Suprapubic skin (tissue), 4 donors: ENCODE results near the gene PLCZ1. TPM values are rescaled to one million over a fixed set of nuclear protein-coding genes. Genes with fewer than 3 reads are reported as not detected.

ENCODE experiments used
- DNase-seq, 2 donors: peaks; one replicate each; pipeline ENCODE4 v3.0.0-alpha.2; 2019; ENCODE audit warnings: low spot score in 2 of 2
- H3K27ac ChIP-seq: fragments of 200-600 bp; sonication (generic); one replicate; pipeline ENCODE4 v1.5.1; 2019
- H3K27me3 ChIP-seq: fragments of 200-600 bp; sonication (generic); one replicate; pipeline ENCODE4 v1.5.1; 2019
- H3K36me3 ChIP-seq: fragments of 200-600 bp; sonication (generic); one replicate; pipeline ENCODE4 v1.5.1; 2019
- H3K4me1 ChIP-seq: fragments of 200-600 bp; sonication (generic); one replicate; pipeline ENCODE4 v1.5.1; 2019
- H3K4me3 ChIP-seq: fragments of 200-600 bp; sonication (generic); one replicate; pipeline ENCODE4 v1.5.1; 2019; ENCODE audit warnings: mild to moderate bottlenecking
- H3K9me3 ChIP-seq: fragments of 200-600 bp; sonication (generic); one replicate; pipeline ENCODE4 v1.5.1; 2019
- EP300 ChIP-seq: sonication (generic); formaldehyde crosslinking; IDR thresholded peaks from one replicate; pipeline ENCODE4 v1.6.1; 2017; ENCODE audit warnings: antibody characterized with exemption
- POLR2A ChIP-seq, 2 donors: fragments of 450-650 bp; IDR thresholded peaks; one replicate each; pipeline ENCODE4 v1.6.1; 2017; ENCODE audit warnings: antibody characterized with exemption in 2 of 2, mild to moderate bottlenecking in 2 of 2, moderate library complexity in 2 of 2
- POLR2AphosphoS5 ChIP-seq, 3 donors: sonication (generic); formaldehyde crosslinking; IDR thresholded peaks; one replicate each; pipeline ENCODE4 v1.6.1; 2017; ENCODE audit warnings: antibody characterized with exemption in 3 of 3
- WGBS: methylation state at CpG from one replicate; pipeline ENCODE4 v1.1.5; 2018; 5-methylcytosine and 5-hydroxymethylcytosine counted together
- total RNA-seq, 4 donors: library from RNA; depleted of rRNA; stranded (reverse); fragments of >200 nt; gene quantifications; one replicate each; pipeline ENCODE4 v1.1.0, GENCODE V29; 2016
- TF ChIP-seq, protein P1 (sequence below), 2 donors: fragments of 200-600 bp in 1 of 2; fragments of 450-650 bp in 1 of 2; sonication (generic) in 1 of 2; IDR thresholded peaks; one replicate each; pipeline ENCODE4 v1.5.1; 2016 to 2019; ENCODE audit warnings: antibody characterized with exemption in 2 of 2, mild to moderate bottlenecking in 1 of 2, moderate library complexity in 1 of 2

PLCZ1 gene
- total RNA-seq, 4 donors from 2014 or later = not detected

DNA sequence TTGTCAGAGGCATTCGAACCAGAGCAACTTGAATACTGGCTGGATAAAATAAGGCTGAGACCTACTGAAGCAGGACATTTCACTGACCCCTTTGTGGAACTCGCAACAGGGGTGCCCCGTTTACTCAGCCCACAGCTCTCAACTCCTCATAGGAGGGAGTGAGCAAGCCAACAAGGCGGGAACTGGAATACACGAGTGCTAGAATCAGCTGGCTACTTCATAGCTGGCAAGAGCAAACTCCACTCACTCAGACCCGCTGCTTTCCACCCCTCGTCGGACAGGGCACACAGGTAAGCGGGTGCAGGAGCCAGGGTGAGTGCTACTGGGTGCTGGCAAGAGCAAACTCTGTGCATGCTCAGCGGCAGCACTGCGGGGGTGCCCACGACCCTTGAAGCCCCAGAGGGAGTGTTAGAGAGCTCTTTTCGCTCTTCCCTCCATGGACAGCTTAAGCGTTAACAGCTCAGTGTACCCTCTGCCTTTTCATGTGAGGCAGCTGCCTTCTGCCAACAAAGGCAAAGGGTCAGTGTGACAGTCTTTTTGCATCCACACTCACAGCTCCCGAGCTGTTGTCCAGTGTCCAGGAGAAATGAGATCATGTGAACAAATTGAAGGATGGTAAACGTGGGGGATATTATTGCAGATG is 15.8 kb upstream of the PLCZ1 start:
- H3K36me3 ChIP-seq = no peaks in the 10 kb centered on the region
- TF ChIP-seq POLR2A (IDR thresholded peaks at IDR 0.05) (no peak), EP300 (no peak), POLR2AphosphoS5 (IDR thresholded peaks at IDR 0.05) (no peak)
- TF ChIP-seq, protein P1, sequence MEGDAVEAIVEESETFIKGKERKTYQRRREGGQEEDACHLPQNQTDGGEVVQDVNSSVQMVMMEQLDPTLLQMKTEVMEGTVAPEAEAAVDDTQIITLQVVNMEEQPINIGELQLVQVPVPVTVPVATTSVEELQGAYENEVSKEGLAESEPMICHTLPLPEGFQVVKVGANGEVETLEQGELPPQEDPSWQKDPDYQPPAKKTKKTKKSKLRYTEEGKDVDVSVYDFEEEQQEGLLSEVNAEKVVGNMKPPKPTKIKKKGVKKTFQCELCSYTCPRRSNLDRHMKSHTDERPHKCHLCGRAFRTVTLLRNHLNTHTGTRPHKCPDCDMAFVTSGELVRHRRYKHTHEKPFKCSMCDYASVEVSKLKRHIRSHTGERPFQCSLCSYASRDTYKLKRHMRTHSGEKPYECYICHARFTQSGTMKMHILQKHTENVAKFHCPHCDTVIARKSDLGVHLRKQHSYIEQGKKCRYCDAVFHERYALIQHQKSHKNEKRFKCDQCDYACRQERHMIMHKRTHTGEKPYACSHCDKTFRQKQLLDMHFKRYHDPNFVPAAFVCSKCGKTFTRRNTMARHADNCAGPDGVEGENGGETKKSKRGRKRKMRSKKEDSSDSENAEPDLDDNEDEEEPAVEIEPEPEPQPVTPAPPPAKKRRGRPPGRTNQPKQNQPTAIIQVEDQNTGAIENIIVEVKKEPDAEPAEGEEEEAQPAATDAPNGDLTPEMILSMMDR (IDR thresholded peaks at IDR 0.05) = no peak
- no peaks in the 10 kb centered on the region for H3K27me3 ChIP-seq
- 78% methylated on average over 13 of the region's 16 CpGs for WGBS
- no peaks in the 10 kb centered on the region for H3K9me3 ChIP-seq
- DNase-seq = no peak
- H3K4me3 ChIP-seq = no peak overlapping the region
- H3K27ac ChIP-seq = no peak overlapping the region
- H3K4me1 ChIP-seq = no peaks in the 10 kb centered on the region

DNA sequence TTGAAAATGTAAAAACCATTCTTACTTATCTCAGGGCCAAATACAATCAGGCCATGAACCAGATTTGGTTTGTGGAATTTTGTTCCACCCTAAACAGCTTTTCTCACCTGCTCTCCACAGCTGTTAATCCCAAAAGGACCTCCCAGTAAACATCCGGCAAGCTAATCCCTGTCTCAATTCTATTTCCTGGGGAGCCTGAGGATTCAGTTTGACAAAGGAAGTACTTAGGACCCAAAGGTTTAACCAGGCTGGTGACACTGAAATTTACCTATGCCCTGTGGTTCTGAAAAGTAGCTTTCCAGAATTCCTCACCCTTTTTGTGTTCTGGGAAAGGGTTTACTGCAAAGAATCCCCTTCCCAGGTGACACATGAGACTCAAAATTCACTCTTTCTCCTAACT is 15.1 kb upstream of the PLCZ1 start:
- Histone ChIP-seq H3K27ac (no peak overlapping the region), H3K4me3 (no peak overlapping the region), H3K4me1 (no peaks in the 10 kb centered on the region), H3K36me3 (no peaks in the 10 kb centered on the region), H3K9me3 (no peaks in the 10 kb centered on the region), H3K27me3 (no peaks in the 10 kb centered on the region)
- TF ChIP-seq POLR2AphosphoS5 (IDR thresholded peaks at IDR 0.05) (no peak), POLR2A (IDR thresholded peaks at IDR 0.05) (no peak), EP300 (no peak)
- TF ChIP-seq, protein P1 (IDR thresholded peaks at IDR 0.05) = no peak
- 72% methylated on average over 1 of the region's 1 CpG for WGBS
- DNase-seq = no peak

DNA sequence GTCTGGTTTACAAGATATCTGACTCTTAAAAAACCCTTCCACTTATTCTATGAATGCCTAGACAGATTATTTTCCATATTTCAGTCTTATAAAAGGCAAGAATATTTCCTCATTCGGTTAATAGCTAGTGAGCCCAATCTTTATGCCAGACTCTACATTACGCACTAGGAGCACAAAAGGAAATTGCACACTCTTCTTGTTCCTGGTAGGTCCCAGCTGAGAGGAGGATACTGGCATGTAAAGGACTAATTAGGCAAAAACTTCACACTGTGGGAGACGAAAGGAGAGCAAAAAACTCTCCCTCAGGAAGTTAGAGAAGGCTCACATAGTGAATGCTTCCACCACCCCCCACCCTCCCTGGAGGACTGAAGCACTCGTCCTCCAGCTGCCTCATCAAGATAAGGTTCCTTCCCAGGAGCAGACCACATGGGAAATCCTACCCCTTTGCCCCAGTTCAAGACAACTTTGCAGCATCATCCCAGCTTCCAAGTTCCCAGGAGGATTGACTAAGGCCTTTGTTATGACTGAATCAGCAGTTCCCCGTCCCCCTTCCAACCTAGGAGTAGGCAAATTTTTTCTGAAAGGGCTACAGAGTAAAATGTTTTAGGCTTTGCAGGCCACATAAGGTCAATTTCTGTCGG is 14.6 kb upstream of the PLCZ1 start:
- no peaks in the 10 kb centered on the region for H3K9me3 ChIP-seq
- DNase-seq = no peak
- H3K4me3 ChIP-seq = no peak overlapping the region
- 60% methylated on average over 6 of the region's 6 CpGs for WGBS
- TF ChIP-seq EP300 (no peak), POLR2A (IDR thresholded peaks at IDR 0.05) (no peak), POLR2AphosphoS5 (IDR thresholded peaks at IDR 0.05) (no peak)
- TF ChIP-seq, protein P1 (IDR thresholded peaks at IDR 0.05) = no peak
- no peak overlapping the region for H3K27ac ChIP-seq
- no peaks in the 10 kb centered on the region for H3K4me1 ChIP-seq
- no peaks in the 10 kb centered on the region for H3K27me3 ChIP-seq
- H3K36me3 ChIP-seq = no peaks in the 10 kb centered on the region

DNA sequence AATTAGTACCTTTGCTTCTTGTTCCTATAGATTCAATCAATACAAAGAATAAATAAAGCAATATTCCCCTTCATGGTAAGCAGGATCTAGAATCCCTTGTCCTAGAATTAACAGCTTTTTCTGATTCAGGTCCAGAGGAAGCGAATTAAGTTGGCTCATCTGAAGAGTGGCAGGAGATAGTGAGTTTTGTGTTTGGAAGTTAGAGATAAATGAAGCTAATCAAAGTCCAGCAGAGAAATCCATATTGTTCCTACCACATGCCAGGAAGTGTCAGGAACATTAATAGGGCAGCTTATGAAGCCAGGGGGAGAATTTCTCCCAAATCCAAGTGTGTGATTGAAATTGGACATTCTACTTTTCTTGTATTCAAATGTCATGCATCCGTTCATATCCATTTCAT is 14.1 kb upstream of the PLCZ1 start:
- Histone ChIP-seq H3K4me3 (no peak overlapping the region), H3K4me1 (no peaks in the 10 kb centered on the region), H3K9me3 (no peaks in the 10 kb centered on the region), H3K36me3 (no peaks in the 10 kb centered on the region), H3K27me3 (no peaks in the 10 kb centered on the region), H3K27ac (no peak overlapping the region)
- DNase-seq = no peak
- TF ChIP-seq, protein P1 (IDR thresholded peaks at IDR 0.05) = no peak
- TF ChIP-seq POLR2AphosphoS5 (IDR thresholded peaks at IDR 0.05) = no peak
- TF ChIP-seq POLR2A (IDR thresholded peaks at IDR 0.05) = no peak
- no peak for TF ChIP-seq EP300
- 94% methylated on average over 2 of the region's 2 CpGs for WGBS

DNA sequence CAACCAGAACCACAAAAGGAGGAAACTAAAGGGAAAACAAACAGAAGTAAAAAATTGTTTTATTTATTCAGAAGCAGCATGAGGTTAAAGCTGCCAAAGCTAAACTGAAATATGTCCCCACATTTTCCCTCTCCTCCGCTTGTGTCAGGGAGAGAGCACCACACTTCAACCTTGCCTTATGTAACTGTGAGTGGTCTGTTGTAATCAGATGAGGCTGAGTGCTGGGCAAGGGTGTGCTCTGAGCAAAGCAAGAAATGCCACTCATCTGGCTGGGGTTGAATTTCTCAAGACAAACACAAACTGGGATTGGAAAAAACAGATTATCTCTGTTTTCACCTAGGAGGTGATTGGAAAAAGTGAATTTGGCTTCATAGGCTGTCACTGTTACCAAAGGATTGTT is 12.3 kb upstream of the PLCZ1 start:
- Histone ChIP-seq H3K4me1 (no peaks in the 10 kb centered on the region), H3K27ac (no peak overlapping the region), H3K36me3 (no peaks in the 10 kb centered on the region), H3K27me3 (no peaks in the 10 kb centered on the region), H3K9me3 (no peaks in the 10 kb centered on the region), H3K4me3 (no peak overlapping the region)
- 70% methylated on average over 1 of the region's 1 CpG for WGBS
- DNase-seq = no peak
- TF ChIP-seq POLR2A (IDR thresholded peaks at IDR 0.05) (no peak), POLR2AphosphoS5 (IDR thresholded peaks at IDR 0.05) (no peak), EP300 (no peak)
- TF ChIP-seq, protein P1 (IDR thresholded peaks at IDR 0.05) = no peak
